HCT116 (cell line): ENCODE results near the gene ANKLE1.

ENCODE experiments used
- CTCF ChIP-seq, 3 experiments: fragments of 200-600 bp in 1 of 3; sonication (generic) in 1 of 3; IDR thresholded peaks in 2 of 3; conservative IDR thresholded peaks in 1 of 3; 2 replicates each; pipeline ENCODE4 v1.5.1; 2012 to 2017; ENCODE audit warnings: low read depth in 2 of 3, low read length in 2 of 3, antibody characterized with exemption in 1 of 3, borderline replicate concordance in 1 of 3, control low read depth in 1 of 3, mild to moderate bottlenecking in 1 of 3, mixed read lengths in 1 of 3, mixed run types in 1 of 3, moderate library complexity in 1 of 3; ENCODE audit not compliant: insufficient read depth in 1 of 3
- RAD21 ChIP-seq: IDR thresholded peaks from 2 replicates; pipeline ENCODE4 v1.6.1; 2012; ENCODE audit warnings: low read depth, mild to moderate bottlenecking
- SRF ChIP-seq: IDR thresholded peaks from 2 replicates; pipeline ENCODE4 v1.6.1; 2012; ENCODE audit warnings: low read depth
- YY1 ChIP-seq: IDR thresholded peaks from 2 replicates; pipeline ENCODE4 v1.6.1; 2011; ENCODE audit warnings: low read length, low read depth, moderate library complexity, mild to moderate bottlenecking; ENCODE audit not compliant: insufficient replicate concordance; ENCODE audit errors: extremely low read depth

GRCh38 chr19:17246681-17247425 lies 34.8 kb upstream of the ANKLE1 start:
- TF ChIP-seq SRF (no peak), RAD21 (no peak), YY1 (no peak), CTCF (IDR thresholded peaks at IDR 0.05 in 2 of 3, conservative IDR thresholded peaks at IDR 0.05 in 1 of 3; ENCODE audit: borderline replicate concordance in 1 of 3, insufficient read depth in 1 of 3, low read depth in 2 of 3, low read length in 2 of 3) (no peak)
